ENCODE results near the gene PCSK6. TPM values are rescaled to one million over a fixed set of nuclear protein-coding genes. Genes with fewer than 3 reads are reported as not detected.

PCSK6 gene
- total and polyA plus RNA-seq, 2 of the 8 experiments (the other 6 are each of a cell fraction or from before 2014, with no cell fraction given) = 1.9 to 4.0 TPM

GRCh38 chr15:101526021-101526420, 36.5 kb upstream of the PCSK6 start:
- H3K4me1 ChIP-seq (replicated peaks in 1 of 4; ENCODE audit: control insufficient read depth in 3 of 4, insufficient read depth in 4 of 4, low read length in 3 of 4) = peaks cover 0 to 4% (median 0%) of the 10 kb centered on the region in 4 experiments; a peak in 1 of 7 replicates
- no peak overlapping the region for H3K4me2 ChIP-seq (ENCODE audit: insufficient read depth in 1 of 2, low read depth in 2 of 2, low read length in 2 of 2)
- no peak overlapping the region for H3K27ac ChIP-seq (ENCODE audit: low read depth, low read length)
- no peak overlapping the region for H2BK20ac ChIP-seq (ENCODE audit: low read length)
- FAIRE-seq (no peak), DNase-seq (ENCODE audit: low read depth in 1 of 2, low spot score in 2 of 2) (peak in 1 of 2 experiments; percentile 45)
- H2BK15ac ChIP-seq (ENCODE audit: low read length) = no peak overlapping the region
- H3K4me3 ChIP-seq (ENCODE audit: extremely low read depth in 1 of 4, insufficient read depth in 2 of 4, low read depth in 3 of 4, low read length in 4 of 4) = no peak overlapping the region
- H3K18ac ChIP-seq (ENCODE audit: extremely low read depth, low read length) = no peak overlapping the region
- no peaks in the 10 kb centered on the region for H4K20me1 ChIP-seq (replicated peaks in 1 of 2; ENCODE audit: control insufficient read depth in 1 of 2, insufficient read depth in 2 of 2, low read length in 2 of 2)
- H4K5ac ChIP-seq (ENCODE audit: insufficient read length, low read depth, low read length) = no peak overlapping the region
- TF ChIP-seq MAX (IDR thresholded peaks at IDR 0.05) (no peak), USF2 (IDR thresholded peaks at IDR 0.05; ENCODE audit: low read length) (no peak)
- no peaks in the 10 kb centered on the region for H3K79me1 ChIP-seq (ENCODE audit: low read depth, low read length)
- H2BK120ac ChIP-seq (replicated peaks; ENCODE audit: low read depth, low read length) = no peak overlapping the region
- no peaks in the 10 kb centered on the region for H3K27me3 ChIP-seq (replicated peaks in 1 of 4; ENCODE audit: control insufficient read depth in 3 of 4, extremely low read depth in 1 of 4, insufficient read depth in 3 of 4, low read length in 3 of 4)
- no peak overlapping the region for H3K56ac ChIP-seq (replicated peaks; ENCODE audit: insufficient read length, low read depth, low read length)
- H3K23me2 ChIP-seq (ENCODE audit: low read depth, low read length) = no peaks in the 10 kb centered on the region
- no peaks in the 10 kb centered on the region for H3K79me2 ChIP-seq (ENCODE audit: control insufficient read depth in 1 of 2, insufficient read depth in 2 of 2, low read length in 2 of 2)
- CTCF ChIA-PET (ENCODE audit: partially characterized antibody) = interaction anchor here (0.8 to 1.9 kb wide), 3 partner anchors 24 to 223 kb away, joined by 3 to 8 read pairs (median 4); no protein-coding TSS in a partner anchor
- no peaks in the 10 kb centered on the region for H3K36me3 ChIP-seq (ENCODE audit: control insufficient read depth in 2 of 4, insufficient read depth in 4 of 4, low read length in 3 of 4)
- no peak overlapping the region for H2AFZ ChIP-seq (ENCODE audit: low read length)
- 91% methylated on average over 3 of the region's 8 CpGs; no CpG with 5 or more reads in 1 of the 2 experiments for WGBS, 2 experiments (ENCODE audit: extremely low coverage in 1 of 2, insufficient coverage in 1 of 2, insufficient read length in 1 of 2, insufficient replicate concordance in 2 of 2, low coverage in 1 of 2, low lambda C conversion rate in 2 of 2, missing lambda C conversion rate in 1 of 2)
- no peak overlapping the region for H2BK12ac ChIP-seq (ENCODE audit: low read depth, low read length)
- no peak overlapping the region for H3K4ac ChIP-seq (replicated peaks; ENCODE audit: insufficient read length, low read depth, low read length)
- H2BK5ac ChIP-seq (ENCODE audit: low read depth, low read length) = no peak overlapping the region
- H3K14ac ChIP-seq (ENCODE audit: insufficient read length) = no peak overlapping the region
- no peak overlapping the region for H2AK5ac ChIP-seq (ENCODE audit: low read depth, low read length)
- no peak overlapping the region for H3K23ac ChIP-seq (ENCODE audit: insufficient read length)
- H3K9ac ChIP-seq (replicated peaks in 1 of 4; ENCODE audit: extremely low read depth in 1 of 4, low read depth in 3 of 4, low read length in 3 of 4) = no peak overlapping the region
- no peak overlapping the region; the same call in none of the 2 replicates for H4K8ac ChIP-seq (ENCODE audit: extremely low read depth, insufficient read depth, low read length)
- POLR2A ChIA-PET (ENCODE audit: partially characterized antibody) = interaction anchor here (1.1 kb wide), 1 partner anchor 84 kb away, joined by 3 read pairs; no protein-coding TSS in a partner anchor
- H3K9me3 ChIP-seq (ENCODE audit: insufficient read depth in 2 of 2, low read depth in 1 of 2, low read length in 1 of 2) = no peaks in the 10 kb centered on the region
- peak overlapping the region; percentile 5 for H4K91ac ChIP-seq (replicated peaks; ENCODE audit: insufficient read length, low read length)

Measured in H1 (cell line).